K562 (cell line): Measurements from ENCODE around the gene DSCAM. TPM values are rescaled to one million over a fixed set of nuclear protein-coding genes. Genes with fewer than 3 reads are reported as not detected.

ENCODE experiments used
- ATAC-seq: fragments of 200-7000 bp; cut with Tn5 transposase; 3 replicates; pipeline ENCODE4 v1.9.1; 2020; ENCODE audit warnings: moderate library complexity
- BruUV-seq: library from RNA; stranded (reverse); fragments of 400-500 nt; replicated peaks from 2 replicates; lab custom pipeline; 2021; lab: Mats Ljungman, UMichigan
- CTCF ChIA-PET: fragments of 300-600 bp; formaldehyde crosslinking; extraction: SDS; loops from one replicate; lab custom pipeline; 2021; ENCODE audit warnings: low intra/inter-chr PET ratio; lab: Yijun Ruan, JAX
- POLR2A ChIA-PET: fragments of 300-600, 350-650 bp; sonication (Branson Sonifier 250); formaldehyde crosslinking; extraction: SDS; loops from one replicate; lab custom pipeline; 2021; ENCODE audit warnings: antibody characterized with exemption, inconsistent platforms; lab: Yijun Ruan, JAX
- DNase-seq, 4 experiments: peaks; one replicate each; pipeline versions ENCODE4 v3.0.0 to v3.0.0-alpha.2; 2011 to 2018; ENCODE audit warnings: low spot score in 3 of 4, mixed read lengths in 3 of 4; ENCODE audit errors: extremely low read depth in 1 of 4
- FAIRE-seq: peaks from 2 replicates; lab custom pipeline; 2011; peaks lifted over from hg19 to GRCh38; lab: Jason Lieb, UNC
- H2AFZ ChIP-seq: 2 replicates; pipeline ENCODE4 v1.6.0; 2011; ENCODE audit warnings: low read depth, low read length, control low read depth, inconsistent platforms
- H3K27ac ChIP-seq: fragments of 200-600 bp; 3 replicates; pipeline ENCODE4 v1.8.0; 2011; ENCODE audit warnings: low read depth, mild to moderate bottlenecking, control low read depth, inconsistent platforms, low read length, moderate library complexity, mixed read lengths; ENCODE audit errors: extremely low read depth
- H3K27me3 ChIP-seq, 2 experiments: fragments of 300-600 bp in 1 of 2; 2 replicates in 1 of 2; 3 replicates in 1 of 2; pipeline versions ENCODE4 v1.6.0 to v1.8.0; 2011; ENCODE audit warnings: inconsistent platforms in 2 of 2, low read length in 2 of 2, mild to moderate bottlenecking in 1 of 2, mixed read lengths in 1 of 2, moderate library complexity in 1 of 2; ENCODE audit not compliant: control insufficient read depth in 2 of 2, insufficient read depth in 2 of 2
- H3K36me3 ChIP-seq: fragments of 300-600 bp; 3 replicates; pipeline ENCODE4 v1.8.0; 2011; ENCODE audit warnings: mild to moderate bottlenecking, low read length, inconsistent platforms; ENCODE audit not compliant: control insufficient read depth, insufficient read depth
- H3K4me1 ChIP-seq, 2 experiments: fragments of 200-600 bp in 1 of 2; replicated peaks in 1 of 2; 2 replicates in 1 of 2; 3 replicates in 1 of 2; pipeline versions ENCODE4 v1.5.1 to v1.8.0; 2011; ENCODE audit warnings: inconsistent platforms in 2 of 2, low read length in 2 of 2, mild to moderate bottlenecking in 1 of 2, mixed read lengths in 1 of 2, moderate library complexity in 1 of 2; ENCODE audit not compliant: control insufficient read depth in 2 of 2, insufficient read depth in 2 of 2
- H3K4me2 ChIP-seq: 2 replicates; pipeline ENCODE4 v1.6.1; 2011; ENCODE audit warnings: low read length, control low read depth, inconsistent platforms, mixed read lengths; ENCODE audit not compliant: insufficient read depth
- H3K4me3 ChIP-seq: fragments of 200-600 bp; sonication (generic), shearing (Covaris generic); 2 replicates; pipeline ENCODE4 v1.5.1; 2016; ENCODE audit warnings: control low read depth, inconsistent platforms
- H3K79me2 ChIP-seq: fragments of 200-600 bp; 3 replicates; pipeline ENCODE4 v1.8.0; 2011; ENCODE audit warnings: low read length, inconsistent platforms; ENCODE audit not compliant: control insufficient read depth, insufficient read depth
- H3K9ac ChIP-seq, 2 experiments: 2 replicates each; pipeline versions ENCODE4 v1.6.0 to v1.6.1; 2011; ENCODE audit warnings: low read depth in 2 of 2, low read length in 2 of 2, control low read depth in 1 of 2, inconsistent platforms in 1 of 2, mild to moderate bottlenecking in 1 of 2, mixed read lengths in 1 of 2; ENCODE audit not compliant: insufficient read depth in 1 of 2
- H3K9me1 ChIP-seq: one replicate; pipeline ENCODE4 v1.6.0; 2011; ENCODE audit warnings: inconsistent platforms, mild to moderate bottlenecking, low read length, moderate library complexity; ENCODE audit not compliant: control insufficient read depth, insufficient read depth
- H3K9me3 ChIP-seq: replicated peaks from 2 replicates; pipeline ENCODE4 v1.5.1; 2011; ENCODE audit warnings: low read depth, low read length, inconsistent platforms; ENCODE audit not compliant: control insufficient read depth, insufficient read depth
- H4K20me1 ChIP-seq: replicated peaks from 2 replicates; pipeline ENCODE4 v1.6.1; 2011; ENCODE audit warnings: low read length, inconsistent platforms, mixed read lengths; ENCODE audit not compliant: control insufficient read depth, insufficient read depth
- MCM3 ChIP-seq: fragments of 450-650 bp; IDR thresholded peaks from 2 replicates; pipeline ENCODE4 v1.6.1; 2016
- MIER1 ChIP-seq: fragments of 450-650 bp; IDR thresholded peaks from 2 replicates; pipeline ENCODE4 v1.6.1; 2016; ENCODE audit warnings: antibody characterized with exemption, mild to moderate bottlenecking, low read depth
- NBN ChIP-seq: fragments of 450-650 bp; IDR thresholded peaks from 2 replicates; pipeline ENCODE4 v1.6.1; 2016; ENCODE audit warnings: low read depth, mild to moderate bottlenecking
- PBX2 ChIP-seq, 2 experiments: IDR thresholded peaks in 1 of 2; conservative IDR thresholded peaks in 1 of 2; 2 replicates each; pipeline ENCODE4 v1.6.1; 2016; ENCODE audit warnings: low read depth in 2 of 2, mild to moderate bottlenecking in 1 of 2, missing compliant biosample characterization in 1 of 2, missing genetic modification characterization in 1 of 2, moderate library complexity in 1 of 2
- TCF3 ChIP-seq: sonication (generic); formaldehyde crosslinking; IDR thresholded peaks from 2 replicates; pipeline ENCODE4 v1.4.0; 2020; ENCODE audit warnings: mild to moderate bottlenecking, missing genetic modification reagents
- TRIM25 ChIP-seq: fragments of 450-650 bp; IDR thresholded peaks from 2 replicates; pipeline ENCODE4 v1.7.0; 2016; ENCODE audit warnings: borderline replicate concordance
- ZBTB34 ChIP-seq: fragments of 250-450 bp; sonication (Bioruptor Pico); IDR thresholded peaks from 2 replicates; pipeline ENCODE4 v1.8.0; 2021; ENCODE audit warnings: mild to moderate bottlenecking, moderate library complexity
- ZC3H4 ChIP-seq: sonication (generic); formaldehyde crosslinking; IDR thresholded peaks from 2 replicates; pipeline ENCODE4 v1.9.0; 2021; ENCODE audit warnings: missing genetic modification reagents, borderline replicate concordance
- ZNF695 ChIP-seq: fragments of 450-650 bp; formaldehyde crosslinking; IDR thresholded peaks from 2 replicates; pipeline ENCODE4 v1.4.0; 2020; ENCODE audit warnings: mild to moderate bottlenecking, moderate library complexity
- ZNF778 ChIP-seq: fragments of 450-650 bp; formaldehyde crosslinking; IDR thresholded peaks from 2 replicates; pipeline ENCODE4 v1.4.0; 2020; ENCODE audit warnings: mild to moderate bottlenecking, moderate library complexity
- WGBS: fragments of 100-300 bp; shearing (Covaris generic); methylation state at CpG from one replicate; pipeline ENCODE4 v1.1.6; 2016; ENCODE audit warnings: low coverage, mixed read lengths; ENCODE audit not compliant: insufficient coverage; ENCODE audit errors: missing lambda C conversion rate; 5-methylcytosine and 5-hydroxymethylcytosine counted together
- in situ Hi-C: fragments of 300-500 bp; cut with MboI; formaldehyde crosslinking; loops from 4 replicates; pipeline ENCODE4 v1.15.0; 2018; ENCODE audit warnings: inconsistent platforms, mixed read lengths
- intact Hi-C: fragments of 100-400 bp; cut with micrococcal nuclease; formaldehyde crosslinking; loops from 2 replicates; pipeline ENCODE4 v1.14.2; 2022
- polyA plus RNA-seq, 8 experiments: library from polyadenylated mRNA; depleted of rRNA in 4 of 8; stranded (reverse) in 5 of 8; unstranded in 3 of 8; fragments of >200 nt; fragmentation: Nextera tagmentation in 2 of 8; fragmentation: Illumina TruSeq in 1 of 8; extraction: Ambion mirVana in 2 of 8; extraction: Trizol in 1 of 8; gene quantifications; 2 replicates each; pipeline versions ENCODE4 v1.2.1 to v1.2.3, GENCODE V29; 2011 to 2014; ENCODE audit warnings: inconsistent platforms in 1 of 8, missing spikeins in 1 of 8
- total RNA-seq, 7 experiments: library from RNA; depleted of rRNA in 6 of 7; stranded (reverse); fragments of >200 nt in 6 of 7; fragmentation: Illumina TruSeq in 2 of 7; extraction: Trizol in 2 of 7; gene quantifications; 2 replicates each; pipeline versions ENCODE4 v1.2.1 to v1.2.3, GENCODE V29; 2011 to 2021; ENCODE audit warnings: low replicate concordance in 1 of 7
- TF ChIP-seq, protein P1 (sequence below), 2 experiments: fragments of 450-650 bp in 1 of 2; IDR thresholded peaks; 2 replicates each; pipeline ENCODE4 v1.6.1; 2011 to 2017; ENCODE audit warnings: low read depth in 2 of 2, antibody characterized with exemption in 1 of 2, borderline replicate concordance in 1 of 2, low read length in 1 of 2, mild to moderate bottlenecking in 1 of 2, mixed read lengths in 1 of 2; ENCODE audit not compliant: control insufficient read depth in 1 of 2

The DSCAM gene
- total and polyA plus RNA-seq, 9 of the 15 experiments (the other 6 are each of a cell fraction or from before 2014, with no cell fraction given) = not detected

DNA sequence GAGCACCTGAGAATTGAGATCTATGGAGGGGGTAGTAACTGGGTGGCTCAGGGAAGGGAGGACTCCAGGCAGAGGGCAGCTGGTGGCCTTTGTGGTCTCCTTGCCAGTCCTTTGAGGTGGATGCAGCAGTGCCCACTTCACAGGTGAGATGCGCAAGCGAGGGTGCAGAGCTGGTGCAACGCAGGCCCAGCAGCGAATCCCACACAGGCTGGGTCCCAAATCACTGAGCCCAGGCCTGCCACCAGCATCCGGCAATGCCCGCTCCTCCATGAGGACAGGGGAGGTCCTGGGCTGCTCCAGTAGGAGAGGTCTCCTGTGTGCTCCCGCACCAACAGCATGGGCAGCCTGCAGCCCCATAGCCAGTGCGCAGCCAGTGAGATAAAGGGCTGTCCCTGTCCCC lies 661.8 kb downstream of the DSCAM start:
- no peak for FAIRE-seq

More for the DNA sequence above, 661.8 kb downstream of the DSCAM start:
- no peak overlapping the region for H2AFZ ChIP-seq
- H4K20me1 ChIP-seq = no peaks in the 10 kb centered on the region
- H3K9me1 ChIP-seq = no peaks in the 10 kb centered on the region
- no TSS peak for BruUV-seq
- H3K9me3 ChIP-seq = no peaks in the 10 kb centered on the region; the same call in 1 of the 2 replicates
- in situ Hi-C loops (no loop called here), intact Hi-C loops (no loop called here)
- H3K27ac ChIP-seq = no peak overlapping the region
- no peaks in the 10 kb centered on the region for H3K36me3 ChIP-seq
- no peak for ATAC-seq
- POLR2A ChIA-PET = interaction anchor here (1.4 kb wide), 1 partner anchor 23 kb away, joined by 5 read pairs; no protein-coding TSS in a partner anchor
- DNase-seq = no peak
- H3K4me1 ChIP-seq = no peaks in the 10 kb centered on the region
- no peak overlapping the region for H3K9ac ChIP-seq
- WGBS = 2% methylated on average over 8 of the region's 8 CpGs
- no peaks in the 10 kb centered on the region for H3K79me2 ChIP-seq
- TF ChIP-seq, protein P1, sequence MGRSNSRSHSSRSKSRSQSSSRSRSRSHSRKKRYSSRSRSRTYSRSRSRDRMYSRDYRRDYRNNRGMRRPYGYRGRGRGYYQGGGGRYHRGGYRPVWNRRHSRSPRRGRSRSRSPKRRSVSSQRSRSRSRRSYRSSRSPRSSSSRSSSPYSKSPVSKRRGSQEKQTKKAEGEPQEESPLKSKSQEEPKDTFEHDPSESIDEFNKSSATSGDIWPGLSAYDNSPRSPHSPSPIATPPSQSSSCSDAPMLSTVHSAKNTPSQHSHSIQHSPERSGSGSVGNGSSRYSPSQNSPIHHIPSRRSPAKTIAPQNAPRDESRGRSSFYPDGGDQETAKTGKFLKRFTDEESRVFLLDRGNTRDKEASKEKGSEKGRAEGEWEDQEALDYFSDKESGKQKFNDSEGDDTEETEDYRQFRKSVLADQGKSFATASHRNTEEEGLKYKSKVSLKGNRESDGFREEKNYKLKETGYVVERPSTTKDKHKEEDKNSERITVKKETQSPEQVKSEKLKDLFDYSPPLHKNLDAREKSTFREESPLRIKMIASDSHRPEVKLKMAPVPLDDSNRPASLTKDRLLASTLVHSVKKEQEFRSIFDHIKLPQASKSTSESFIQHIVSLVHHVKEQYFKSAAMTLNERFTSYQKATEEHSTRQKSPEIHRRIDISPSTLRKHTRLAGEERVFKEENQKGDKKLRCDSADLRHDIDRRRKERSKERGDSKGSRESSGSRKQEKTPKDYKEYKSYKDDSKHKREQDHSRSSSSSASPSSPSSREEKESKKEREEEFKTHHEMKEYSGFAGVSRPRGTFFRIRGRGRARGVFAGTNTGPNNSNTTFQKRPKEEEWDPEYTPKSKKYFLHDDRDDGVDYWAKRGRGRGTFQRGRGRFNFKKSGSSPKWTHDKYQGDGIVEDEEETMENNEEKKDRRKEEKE (IDR thresholded peaks at IDR 0.05; ENCODE audit: borderline replicate concordance in 1 of 2, control insufficient read depth in 1 of 2, low read depth in 2 of 2, low read length in 1 of 2) = no peak
- TF ChIP-seq ZNF695 (CRISPR knock-in tag) (no peak), TCF3 (CRISPR knock-in tag) (no peak), ZNF778 (no peak), MIER1 (no peak), TRIM25 (no peak), PBX2 (CRISPR knock-in tag; IDR thresholded peaks at IDR 0.05; ENCODE audit: low read depth) (no peak), PBX2 (tag; conservative IDR thresholded peaks at IDR 0.05; ENCODE audit: low read depth) (no peak), MCM3 (no peak), ZBTB34 (CRISPR knock-in tag) (no peak), ZC3H4 (CRISPR knock-in tag) (no peak), NBN (no peak)
- no peak overlapping the region for H3K4me3 ChIP-seq
- CTCF ChIA-PET = no interaction called here
- H3K4me2 ChIP-seq = no peak overlapping the region
- no peaks in the 10 kb centered on the region for H3K27me3 ChIP-seq
